ENCODE results near the gene MRPS6. TPM values are rescaled to one million over a fixed set of nuclear protein-coding genes. Genes with fewer than 3 reads are reported as not detected.

Gene MRPS6
- 42.4 TPM for total RNA-seq (ENCODE audit: unreplicated experiment)
- long read RNA-seq, transcript MRPS6-201 (3 exons, 990 nt), result major isoform, 46 of 50 reads
- long read RNA-seq, partial matches to known transcripts, result 0 of 50 reads
- long read RNA-seq, other reads (novel, unspliced or antisense), result 3 of 50 reads

DNA sequence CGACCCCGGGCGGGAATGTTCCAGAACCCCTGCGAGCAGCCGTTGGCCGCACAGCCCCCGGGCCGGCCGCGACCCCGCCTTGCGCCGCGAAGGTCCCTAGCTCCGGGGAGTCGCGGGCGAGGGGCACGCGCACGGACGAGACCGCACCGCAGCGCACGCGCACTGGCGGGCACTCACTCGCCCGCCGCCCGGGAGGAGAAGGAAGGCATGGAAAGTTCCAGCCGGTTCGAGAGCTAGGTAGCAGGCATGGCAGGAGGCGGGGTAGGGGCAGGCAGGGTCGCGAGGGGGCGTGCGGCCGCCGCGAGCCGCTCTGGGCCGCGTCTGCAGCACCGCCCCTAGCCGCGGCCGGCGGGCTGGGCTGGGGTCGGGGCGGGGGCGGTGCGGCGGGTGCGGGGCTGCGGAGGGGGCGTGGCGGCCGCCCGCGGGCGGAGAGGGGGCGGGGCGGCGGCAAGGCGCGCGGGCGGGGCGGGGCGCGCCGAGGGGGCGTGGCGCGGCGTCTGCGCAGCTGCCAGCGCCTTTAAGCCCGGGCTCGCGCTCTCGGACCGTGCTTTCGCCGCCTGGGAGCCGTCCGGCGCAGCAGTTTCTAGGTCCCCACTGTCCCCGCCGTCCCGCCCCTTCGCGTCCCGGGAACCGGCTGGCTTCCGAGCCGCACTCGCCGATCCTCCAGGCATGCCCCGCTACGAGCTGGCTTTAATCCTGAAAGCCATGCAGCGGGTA, at the start of gene MRPS6, which contains the start of gene SLC5A3:
Gene MRPS6 (plus strand): TSS at position 547 of the 717 bp plus-strand sequence. CDS start 123 bp downstream, at position 670.
Gene SLC5A3 (plus strand): TSS at position 547 of the 717 bp plus-strand sequence. CDS start 21,621 bp downstream, outside the sequence.
- TF ChIP-seq, protein P1, sequence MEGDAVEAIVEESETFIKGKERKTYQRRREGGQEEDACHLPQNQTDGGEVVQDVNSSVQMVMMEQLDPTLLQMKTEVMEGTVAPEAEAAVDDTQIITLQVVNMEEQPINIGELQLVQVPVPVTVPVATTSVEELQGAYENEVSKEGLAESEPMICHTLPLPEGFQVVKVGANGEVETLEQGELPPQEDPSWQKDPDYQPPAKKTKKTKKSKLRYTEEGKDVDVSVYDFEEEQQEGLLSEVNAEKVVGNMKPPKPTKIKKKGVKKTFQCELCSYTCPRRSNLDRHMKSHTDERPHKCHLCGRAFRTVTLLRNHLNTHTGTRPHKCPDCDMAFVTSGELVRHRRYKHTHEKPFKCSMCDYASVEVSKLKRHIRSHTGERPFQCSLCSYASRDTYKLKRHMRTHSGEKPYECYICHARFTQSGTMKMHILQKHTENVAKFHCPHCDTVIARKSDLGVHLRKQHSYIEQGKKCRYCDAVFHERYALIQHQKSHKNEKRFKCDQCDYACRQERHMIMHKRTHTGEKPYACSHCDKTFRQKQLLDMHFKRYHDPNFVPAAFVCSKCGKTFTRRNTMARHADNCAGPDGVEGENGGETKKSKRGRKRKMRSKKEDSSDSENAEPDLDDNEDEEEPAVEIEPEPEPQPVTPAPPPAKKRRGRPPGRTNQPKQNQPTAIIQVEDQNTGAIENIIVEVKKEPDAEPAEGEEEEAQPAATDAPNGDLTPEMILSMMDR (IDR thresholded peaks at IDR 0.05; ENCODE audit: unreplicated experiment), result no peak
- Mint-ChIP-seq H3K36me3 (ENCODE audit: low read depth, unreplicated experiment) (no peaks in the 10 kb centered on the region), H3K4me1 (ENCODE audit: unreplicated experiment) (peaks cover 23% of the 10 kb centered on the region), H3K27ac (ENCODE audit: unreplicated experiment) (peak within 1 kb of the TSS; percentile 67), H3K9me3 (ENCODE audit: unreplicated experiment) (no peaks in the 10 kb centered on the region), H3K27me3 (ENCODE audit: unreplicated experiment) (peaks cover 4% of the 10 kb centered on the region), H3K4me3 (ENCODE audit: unreplicated experiment) (peak within 1 kb of the TSS; percentile 98)
- DNase-seq (ENCODE audit: low spot score), result peak; percentile 88

DNA sequence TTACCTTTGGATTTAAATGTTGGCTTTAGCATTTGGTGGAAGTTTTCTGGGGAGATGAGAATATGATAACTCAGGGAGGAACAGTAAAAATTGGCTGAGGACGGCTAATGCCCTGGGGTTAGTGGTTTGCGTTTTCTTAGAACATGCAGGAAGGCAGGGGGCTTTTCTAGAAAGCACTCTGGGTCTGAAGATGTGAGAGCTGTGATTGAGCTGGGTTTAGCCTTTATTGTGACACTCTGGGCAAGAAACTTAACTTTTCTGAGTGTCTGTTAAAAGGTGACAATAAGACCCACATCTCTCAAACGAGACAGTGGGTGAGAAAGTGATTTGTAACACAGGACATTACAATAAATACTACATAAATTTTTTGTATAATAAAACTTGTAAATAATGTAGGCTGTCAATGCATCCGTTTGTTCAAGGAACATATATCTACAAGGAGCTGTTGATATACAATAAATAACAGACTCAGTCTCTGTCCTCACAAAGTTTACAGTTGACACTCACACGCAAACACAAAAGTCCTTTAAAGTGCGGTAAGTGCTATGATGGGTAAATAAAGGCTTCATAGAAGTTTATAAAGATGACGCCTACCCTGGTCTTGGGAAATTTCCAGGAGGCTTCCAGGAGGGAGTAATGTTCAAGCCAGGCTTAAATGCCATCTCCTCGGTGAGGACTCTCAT, 49.5 kb upstream of the MRPS6 start:
- DNase-seq (ENCODE audit: low spot score), result no peak
- no peaks in the 10 kb centered on the region for H3K9me3 Mint-ChIP-seq (ENCODE audit: unreplicated experiment)
- H3K4me1 Mint-ChIP-seq (ENCODE audit: unreplicated experiment), result peaks cover 3% of the 10 kb centered on the region
- no peak overlapping the region for H3K4me3 Mint-ChIP-seq (ENCODE audit: unreplicated experiment)
- H3K36me3 Mint-ChIP-seq (ENCODE audit: low read depth, unreplicated experiment), result no peaks in the 10 kb centered on the region
- no peaks in the 10 kb centered on the region for H3K27me3 Mint-ChIP-seq (ENCODE audit: unreplicated experiment)
- no peak overlapping the region for H3K27ac Mint-ChIP-seq (ENCODE audit: unreplicated experiment)
- TF ChIP-seq, protein P1 (IDR thresholded peaks at IDR 0.05; ENCODE audit: unreplicated experiment), result no peak

GRCh38 chr21:34024374-34024693, 49.0 kb upstream of the MRPS6 start:
- H3K27ac Mint-ChIP-seq (ENCODE audit: unreplicated experiment), result no peak overlapping the region
- H3K4me1 Mint-ChIP-seq (ENCODE audit: unreplicated experiment), result peaks cover 3% of the 10 kb centered on the region
- no peak overlapping the region for H3K4me3 Mint-ChIP-seq (ENCODE audit: unreplicated experiment)
- H3K36me3 Mint-ChIP-seq (ENCODE audit: low read depth, unreplicated experiment), result no peaks in the 10 kb centered on the region
- H3K27me3 Mint-ChIP-seq (ENCODE audit: unreplicated experiment), result no peaks in the 10 kb centered on the region
- H3K9me3 Mint-ChIP-seq (ENCODE audit: unreplicated experiment), result no peaks in the 10 kb centered on the region
- TF ChIP-seq, protein P1 (IDR thresholded peaks at IDR 0.05; ENCODE audit: unreplicated experiment), result no peak
- DNase-seq (ENCODE audit: low spot score), result no peak

- Mint-ChIP-seq H3K4me3 (ENCODE audit: unreplicated experiment) (no peak overlapping the region), H3K9me3 (ENCODE audit: unreplicated experiment) (no peaks in the 10 kb centered on the region), H3K27me3 (ENCODE audit: unreplicated experiment) (no peaks in the 10 kb centered on the region), H3K27ac (ENCODE audit: unreplicated experiment) (no peak overlapping the region), H3K36me3 (ENCODE audit: low read depth, unreplicated experiment) (no peaks in the 10 kb centered on the region), H3K4me1 (ENCODE audit: unreplicated experiment) (no peaks in the 10 kb centered on the region)
- TF ChIP-seq, protein P1 (IDR thresholded peaks at IDR 0.05; ENCODE audit: unreplicated experiment), result no peak
- DNase-seq (ENCODE audit: low spot score), result no peak
Measured at GRCh38 chr21:34027721-34028461, 45.5 kb upstream of the MRPS6 start.
